LNCAP (cell line): ENCODE measurements around the gene MPP1.
A peak's percentile ranks its signal among the peaks of the same experiment; 100 is the strongest.

Source experiments
- CTCF ChIP-seq: fragments of 450-650 bp; IDR thresholded peaks from 2 replicates; pipeline ENCODE4 v1.5.1; 2017; ENCODE audit warnings: mild to moderate bottlenecking

The MPP1 gene

GRCh38 chrX:154804957-154805695 lies at the start of gene MPP1:
Gene MPP1 (minus strand): TSS chrX:154805485. CDS start chrX:154805373, 112 bp downstream.
- TF ChIP-seq CTCF, result no peak

DNA sequence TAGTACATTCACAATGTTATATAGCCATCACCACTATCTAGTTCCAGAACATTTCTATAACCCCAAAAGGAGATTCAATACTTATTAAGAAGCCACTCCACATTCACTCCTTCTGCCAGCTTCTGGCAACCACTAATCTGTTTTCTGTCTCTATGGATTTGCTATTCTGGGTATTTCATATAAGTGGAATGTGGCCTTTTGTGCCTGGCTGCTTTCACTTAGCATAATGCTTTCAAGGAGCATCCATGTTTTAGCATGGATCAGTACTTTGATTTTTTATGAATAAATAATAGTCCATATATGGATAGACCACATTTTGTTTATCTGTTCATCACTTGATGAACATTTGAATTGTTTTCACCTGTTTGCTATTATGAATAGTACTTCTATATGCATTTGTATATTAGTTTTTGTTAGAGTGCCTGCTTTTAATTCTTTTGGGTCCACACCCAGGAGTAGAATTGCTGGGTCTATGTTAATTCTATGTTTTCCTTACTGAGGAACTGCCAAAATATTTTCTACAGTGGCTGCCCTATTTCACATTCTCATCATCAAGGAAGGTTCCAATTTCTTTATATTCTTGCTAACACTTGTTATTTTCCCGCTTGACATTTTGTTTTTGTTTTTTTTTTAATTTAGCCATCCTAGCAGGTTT lies 45.8 kb upstream of the MPP1 start:
- no peak for TF ChIP-seq CTCF

DNA sequence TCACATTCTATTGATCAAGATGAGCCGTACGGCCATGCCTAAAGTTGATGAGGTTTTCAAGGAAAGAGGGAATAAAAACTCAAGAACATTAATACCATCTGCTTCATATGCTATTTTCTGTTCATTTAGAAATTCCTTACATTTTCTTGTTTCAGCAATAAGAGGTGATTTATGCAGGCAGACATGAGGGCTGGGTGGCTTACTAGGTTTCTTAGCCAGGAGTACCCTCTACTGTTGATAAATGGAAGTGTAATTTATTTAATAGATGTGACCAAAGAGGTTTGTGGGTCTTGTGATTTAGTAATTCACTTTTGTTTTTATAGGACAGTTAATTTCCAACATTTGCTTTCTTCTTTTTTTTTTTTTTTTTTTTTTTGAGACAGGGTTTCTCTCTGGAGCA lies 35.6 kb upstream of the MPP1 start:
- TF ChIP-seq CTCF, result peak; percentile 37; the same call in 1 of the 2 replicates

GRCh38 chrX:154836163-154836562 lies 30.9 kb upstream of the MPP1 start:
- no peak for TF ChIP-seq CTCF

DNA sequence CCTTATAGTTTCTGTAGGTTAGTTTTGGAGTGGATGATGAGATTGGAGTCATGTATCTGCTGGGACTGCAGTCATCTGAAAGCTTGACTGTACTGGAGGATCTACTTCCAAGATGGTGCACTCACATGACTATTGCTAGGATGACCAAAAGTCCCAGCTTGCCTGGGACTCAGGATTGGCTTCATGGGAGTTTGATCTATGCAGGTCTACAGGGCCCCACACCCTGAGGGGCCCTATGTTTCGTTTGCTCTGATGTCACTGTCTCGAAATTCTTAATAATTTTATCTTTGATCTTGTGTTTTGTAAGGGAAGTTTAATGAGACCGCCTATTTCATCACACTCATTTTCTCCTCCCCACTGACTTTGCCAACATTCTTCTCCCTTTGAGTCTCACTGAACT lies 29.3 kb upstream of the MPP1 start, which contains the start of gene SMIM9:
Gene SMIM9, minus strand, starts transcription at position 101 of the 400 bp plus-strand sequence. CDS start 3,806 bp downstream, outside the sequence.
- TF ChIP-seq CTCF, result no peak

- no peak for TF ChIP-seq CTCF
Measured at GRCh38 chrX:154833746-154834274, 28.5 kb upstream of the MPP1 start.

DNA sequence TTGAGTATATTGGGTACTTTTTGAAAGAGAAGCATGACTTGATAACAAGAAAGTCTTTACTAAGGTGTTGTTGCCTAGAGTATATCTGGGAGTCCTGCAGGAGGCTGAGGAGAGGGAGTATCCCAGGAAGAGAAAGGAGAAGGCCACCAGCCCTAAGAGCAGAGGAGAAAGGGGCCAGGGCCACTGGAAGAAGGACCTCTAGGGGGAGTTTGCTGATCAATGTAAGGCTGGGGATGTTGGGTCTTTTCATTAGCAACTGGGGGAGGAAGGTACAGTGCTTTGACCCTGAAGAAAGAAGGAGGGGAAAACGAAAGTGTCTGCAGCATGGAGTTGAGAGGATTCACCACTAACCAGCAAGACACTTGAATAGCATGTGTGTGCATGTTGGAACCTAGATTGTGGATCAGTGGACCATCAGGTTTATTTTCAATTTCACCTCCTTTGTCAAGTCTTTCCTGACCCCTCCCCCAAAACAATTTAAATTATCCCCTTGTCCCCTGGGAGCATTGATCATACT lies 24.7 kb upstream of the MPP1 start:
- TF ChIP-seq CTCF, result no peak
